Chondrocyte (in vitro differentiated cells): Measurements from ENCODE around the gene DNAJC2. TPM values are rescaled to one million over a fixed set of nuclear protein-coding genes. Genes with fewer than 3 reads are reported as not detected.

ENCODE experiments used
- total RNA-seq: library from RNA; stranded (reverse); gene quantifications from 3 replicates; pipeline ENCODE4 v1.2.1, GENCODE V29; 2021

The DNAJC2 gene
- total RNA-seq, 1 donor from 2014 or later = 18.3 TPM

Other genes starting within 250 kb of the DNAJC2 start
- 9.7 to 12.2 TPM (median 11.0 TPM) in 3 replicates for gene NAPEPLD, start 195.7 kb downstream of the DNAJC2 start, total RNA-seq
- gene PMPCB, start 47.3 kb downstream of the DNAJC2 start, total RNA-seq = 34.1 to 46.1 TPM (median 37.1 TPM) in 3 replicates
- 126 to 157 TPM (median 133 TPM) in 3 replicates for gene PSMC2, start 2.9 kb upstream of the DNAJC2 start, total RNA-seq
- gene SLC26A5, start 101.4 kb upstream of the DNAJC2 start, total RNA-seq = not detected in 3 replicates